Measurements from ENCODE around the gene CA5A. TPM values are rescaled to one million over a fixed set of nuclear protein-coding genes. Genes with fewer than 3 reads are reported as not detected.

CA5A gene
- total and polyA plus RNA-seq, 2 of the 13 experiments (the other 11 are each of a cell fraction or from before 2014, with no cell fraction given) = 66.8 to 106 TPM

- TF ChIP-seq USF2 (IDR thresholded peaks at IDR 0.05; ENCODE audit: low read depth, low read length) (no peak), USF2 (CRISPR knock-in tag; IDR thresholded peaks at IDR 0.05; ENCODE audit: borderline replicate concordance) (no peak), THAP8 (CRISPR knock-in tag; IDR thresholded peaks at IDR 0.05; ENCODE audit: borderline replicate concordance) (0 out of 2 replicates have a peak, but pooled peaks have one; percentile 18), EP300 (IDR thresholded peaks at IDR 0.05; ENCODE audit: low read depth in 2 of 2, low read length in 2 of 2) (no peak), EP300 (CRISPR knock-in tag; IDR thresholded peaks at IDR 0.05; ENCODE audit: borderline replicate concordance) (no peak), ZHX2 (IDR thresholded peaks at IDR 0.05; ENCODE audit: low read depth) (0 out of 2 replicates have a peak, but pooled peaks have one; percentile 23), ZHX2 (CRISPR knock-in tag; IDR thresholded peaks at IDR 0.05; ENCODE audit: borderline replicate concordance) (no peak), ZNF253 (CRISPR knock-in tag; IDR thresholded peaks at IDR 0.05; ENCODE audit: borderline replicate concordance) (no peak), FOXA3 (CRISPR knock-in tag; IDR thresholded peaks at IDR 0.05) (peak; percentile 61), ZSCAN25 (CRISPR knock-in tag; IDR thresholded peaks at IDR 0.05) (peak; percentile 17), HDAC2 (CRISPR knock-in tag; IDR thresholded peaks at IDR 0.05) (0 out of 2 replicates have a peak, but pooled peaks have one; percentile 33), PHF5A (CRISPR knock-in tag; IDR thresholded peaks at IDR 0.05; ENCODE audit: low read depth, unreplicated experiment) (no peak), FOXP4 (CRISPR knock-in tag; IDR thresholded peaks at IDR 0.05) (peak; percentile 43; the same call in 1 of the 2 replicates), MAZ (IDR thresholded peaks at IDR 0.05; ENCODE audit: borderline replicate concordance, low read depth, low read length) (peak; percentile 7; the same call in 1 of the 2 replicates), MAZ (CRISPR knock-in tag; IDR thresholded peaks at IDR 0.05; ENCODE audit: low read depth) (no peak), KDM2A (CRISPR knock-in tag; IDR thresholded peaks at IDR 0.05; ENCODE audit: borderline replicate concordance, low read depth) (peak; percentile 63; the same call in 1 of the 2 replicates)
Observed at GRCh38 chr16:87881324-87882200, 54.8 kb downstream of the CA5A start (continued).
